Smooth muscle cell (in vitro differentiated cells): Measurements from ENCODE around the gene DBX1. TPM values are rescaled to one million over a fixed set of nuclear protein-coding genes. Genes with fewer than 3 reads are reported as not detected.

Source experiments
- DNase-seq: peaks from one replicate; lab custom pipeline; 2025; ENCODE audit not compliant: unreplicated experiment; lab: John Stamatoyannopoulos, UW
- H2AFZ ChIP-seq: fragments of 200-600 bp; sonication (generic); 2 replicates; pipeline ENCODE4 v1.6.0; 2016; ENCODE audit warnings: antibody characterized with exemption, low read depth, mild to moderate bottlenecking
- H3F3A ChIP-seq: fragments of 200-600 bp; sonication (generic); 2 replicates; pipeline ENCODE4 v1.6.0; 2017; ENCODE audit warnings: antibody characterized with exemption, low read depth
- H3K27ac ChIP-seq: fragments of 200-600 bp; sonication (generic); 2 replicates; pipeline ENCODE4 v1.5.1; 2016; ENCODE audit warnings: low read depth, mild to moderate bottlenecking
- H3K27me3 ChIP-seq: fragments of 200-600 bp; sonication (generic); 2 replicates; pipeline ENCODE4 v1.6.1; 2016; ENCODE audit warnings: low read depth, mild to moderate bottlenecking
- H3K36me3 ChIP-seq: fragments of 200-600 bp; sonication (generic); 2 replicates; pipeline ENCODE4 v1.5.1; 2016; ENCODE audit warnings: low read depth
- H3K4me1 ChIP-seq: fragments of 200-600 bp; sonication (generic); 2 replicates; pipeline ENCODE4 v1.5.1; 2016; ENCODE audit warnings: low read depth
- H3K4me2 ChIP-seq: fragments of 200-600 bp; sonication (generic); 2 replicates; pipeline ENCODE4 v1.6.0; 2016; ENCODE audit warnings: mild to moderate bottlenecking
- H3K4me3 ChIP-seq: fragments of 200-600 bp; sonication (generic); 2 replicates; pipeline ENCODE4 v1.5.1; 2016; ENCODE audit warnings: mild to moderate bottlenecking
- H3K79me2 ChIP-seq: fragments of 200-600 bp; sonication (generic); 2 replicates; pipeline ENCODE4 v1.6.0; 2016; ENCODE audit warnings: low read depth, mild to moderate bottlenecking
- H3K9ac ChIP-seq: fragments of 200-600 bp; sonication (generic); 2 replicates; pipeline ENCODE4 v1.6.0; 2016; ENCODE audit warnings: low read depth
- H3K9me3 ChIP-seq: fragments of 200-600 bp; sonication (generic); replicated peaks from 2 replicates; pipeline ENCODE4 v1.5.1; 2016; ENCODE audit warnings: low read depth
- H4K20me1 ChIP-seq: fragments of 200-600 bp; sonication (generic); 2 replicates; pipeline ENCODE4 v1.6.0; 2016; ENCODE audit warnings: low read depth
- CTCF ChIP-seq: fragments of 200-600 bp; sonication (generic); IDR thresholded peaks from 2 replicates; pipeline ENCODE4 v1.5.1; 2017; ENCODE audit warnings: borderline replicate concordance, mild to moderate bottlenecking, antibody characterized with exemption; ENCODE audit not compliant: insufficient read depth, poor library complexity, severe bottlenecking
- polyA plus RNA-seq: library from polyadenylated mRNA; unstranded; fragments of >200 nt; fragmentation: Nextera tagmentation; extraction: Ambion mirVana; gene quantifications from 2 replicates; pipeline ENCODE4 v1.2.1, GENCODE V29; 2016
- total RNA-seq: library from RNA; depleted of rRNA; stranded (reverse); fragments of >200 nt; gene quantifications from 2 replicates; pipeline ENCODE4 v1.2.3, GENCODE V29; 2014

DBX1 gene
- total and polyA plus RNA-seq, 2 experiments from 2014 or later, result not detected

- Histone ChIP-seq H3K79me2 (no peaks in the 10 kb centered on the region), H3F3A (no peaks in the 10 kb centered on the region), H3K4me2 (no peak overlapping the region), H3K36me3 (no peaks in the 10 kb centered on the region), H4K20me1 (no peaks in the 10 kb centered on the region), H2AFZ (no peak overlapping the region), H3K9me3 (no peaks in the 10 kb centered on the region), H3K27me3 (peaks cover 46% of the 10 kb centered on the region), H3K9ac (no peak overlapping the region), H3K4me1 (peaks cover 28% of the 10 kb centered on the region), H3K4me3 (no peak overlapping the region), H3K27ac (no peak overlapping the region)
- TF ChIP-seq CTCF, result no peak
- no peak for DNase-seq
Measured at GRCh38 chr11:20205807-20206206, 45.5 kb upstream of the DBX1 start.

- no peak for DNase-seq
- no peak overlapping the region for H3K4me3 ChIP-seq
- TF ChIP-seq CTCF, result no peak
- H3K9ac ChIP-seq, result no peak overlapping the region
- peaks cover 35% of the 10 kb centered on the region for H3K27me3 ChIP-seq
- no peaks in the 10 kb centered on the region for H3K36me3 ChIP-seq
- no peaks in the 10 kb centered on the region for H3F3A ChIP-seq
- H3K4me2 ChIP-seq, result no peak overlapping the region
- H4K20me1 ChIP-seq, result no peaks in the 10 kb centered on the region
- no peak overlapping the region for H2AFZ ChIP-seq
- H3K79me2 ChIP-seq, result no peaks in the 10 kb centered on the region
- H3K27ac ChIP-seq, result no peak overlapping the region
- peaks cover 28% of the 10 kb centered on the region for H3K4me1 ChIP-seq
- no peaks in the 10 kb centered on the region for H3K9me3 ChIP-seq
Measured at GRCh38 chr11:20204681-20205080, 44.4 kb upstream of the DBX1 start.

- DNase-seq, result no peak
Measured at GRCh38 chr11:20203831-20204230, 43.6 kb upstream of the DBX1 start.

More at GRCh38 chr11:20203831-20204230, 43.6 kb upstream of the DBX1 start:
- no peaks in the 10 kb centered on the region for H4K20me1 ChIP-seq
- no peak overlapping the region for H3K4me2 ChIP-seq
- H2AFZ ChIP-seq, result no peak overlapping the region
- H3K4me1 ChIP-seq, result peaks cover 22% of the 10 kb centered on the region
- no peak for TF ChIP-seq CTCF
- peaks cover 27% of the 10 kb centered on the region for H3K27me3 ChIP-seq
- no peaks in the 10 kb centered on the region for H3K36me3 ChIP-seq
- H3K9ac ChIP-seq, result no peak overlapping the region
- no peaks in the 10 kb centered on the region for H3K79me2 ChIP-seq
- H3K4me3 ChIP-seq, result no peak overlapping the region
- no peaks in the 10 kb centered on the region for H3F3A ChIP-seq
- H3K9me3 ChIP-seq, result no peaks in the 10 kb centered on the region
- no peak overlapping the region for H3K27ac ChIP-seq
